ENCODE results near the gene NUTM2B.
"Not testable (repeated sequence)": the region's sequence is repeated elsewhere in the genome, so short reads cannot be mapped to it uniquely, and the experiment has no call there.

DNA sequence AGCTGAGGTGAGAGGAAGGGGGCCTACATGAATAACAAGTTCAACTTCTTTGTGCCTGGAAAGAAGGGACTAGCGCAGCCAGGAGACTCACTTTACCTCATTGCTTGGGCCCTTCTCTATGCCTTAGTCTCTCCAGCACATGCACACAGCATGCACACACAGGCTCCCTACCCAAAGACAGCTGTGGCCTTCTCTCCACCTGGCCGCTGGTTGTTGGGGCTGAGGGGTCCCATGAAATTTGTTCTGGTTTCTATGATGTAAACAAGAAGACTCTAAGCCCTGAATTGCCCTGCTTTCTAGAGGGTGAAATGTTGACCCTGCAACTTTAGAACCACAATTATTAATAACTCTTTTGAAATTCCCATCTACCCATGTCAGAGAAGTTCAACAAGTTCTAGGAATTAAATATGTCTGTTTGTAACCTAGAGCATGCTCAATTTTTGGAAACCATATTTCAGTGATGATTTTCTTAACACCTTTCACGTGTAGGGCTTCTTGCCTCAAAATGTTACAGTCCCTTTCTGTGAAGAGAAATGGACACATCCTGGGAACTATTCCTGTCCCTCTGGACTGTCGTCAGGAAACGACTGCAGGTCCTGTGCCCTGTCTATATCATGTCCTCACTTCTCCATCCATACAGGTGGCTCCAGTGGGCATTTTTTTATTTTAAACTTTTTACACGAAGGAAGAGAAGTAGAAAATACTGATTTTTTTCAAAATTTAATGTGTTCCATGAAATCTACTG is 15.4 kb upstream of the NUTM2B start:
- TF ChIP-seq, protein P1, sequence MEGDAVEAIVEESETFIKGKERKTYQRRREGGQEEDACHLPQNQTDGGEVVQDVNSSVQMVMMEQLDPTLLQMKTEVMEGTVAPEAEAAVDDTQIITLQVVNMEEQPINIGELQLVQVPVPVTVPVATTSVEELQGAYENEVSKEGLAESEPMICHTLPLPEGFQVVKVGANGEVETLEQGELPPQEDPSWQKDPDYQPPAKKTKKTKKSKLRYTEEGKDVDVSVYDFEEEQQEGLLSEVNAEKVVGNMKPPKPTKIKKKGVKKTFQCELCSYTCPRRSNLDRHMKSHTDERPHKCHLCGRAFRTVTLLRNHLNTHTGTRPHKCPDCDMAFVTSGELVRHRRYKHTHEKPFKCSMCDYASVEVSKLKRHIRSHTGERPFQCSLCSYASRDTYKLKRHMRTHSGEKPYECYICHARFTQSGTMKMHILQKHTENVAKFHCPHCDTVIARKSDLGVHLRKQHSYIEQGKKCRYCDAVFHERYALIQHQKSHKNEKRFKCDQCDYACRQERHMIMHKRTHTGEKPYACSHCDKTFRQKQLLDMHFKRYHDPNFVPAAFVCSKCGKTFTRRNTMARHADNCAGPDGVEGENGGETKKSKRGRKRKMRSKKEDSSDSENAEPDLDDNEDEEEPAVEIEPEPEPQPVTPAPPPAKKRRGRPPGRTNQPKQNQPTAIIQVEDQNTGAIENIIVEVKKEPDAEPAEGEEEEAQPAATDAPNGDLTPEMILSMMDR (IDR thresholded peaks at IDR 0.05; ENCODE audit: low read depth, low read length, missing input control): not testable (repeated sequence)
- TF ChIP-seq, protein P2, sequence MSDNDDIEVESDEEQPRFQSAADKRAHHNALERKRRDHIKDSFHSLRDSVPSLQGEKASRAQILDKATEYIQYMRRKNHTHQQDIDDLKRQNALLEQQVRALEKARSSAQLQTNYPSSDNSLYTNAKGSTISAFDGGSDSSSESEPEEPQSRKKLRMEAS (IDR thresholded peaks at IDR 0.05): not testable (repeated sequence)
- not testable (repeated sequence) for TF ChIP-seq GABPA (IDR thresholded peaks at IDR 0.05 in 1 of 2, conservative IDR thresholded peaks at IDR 0.05 in 1 of 2); FOXA1 (IDR thresholded peaks at IDR 0.05); TAF1 (conservative IDR thresholded peaks at IDR 0.05); YY1 (IDR thresholded peaks at IDR 0.05); RAD21 (IDR thresholded peaks at IDR 0.05); NR2F2 (IDR thresholded peaks at IDR 0.05)
- TF ChIP-seq, protein P3, sequence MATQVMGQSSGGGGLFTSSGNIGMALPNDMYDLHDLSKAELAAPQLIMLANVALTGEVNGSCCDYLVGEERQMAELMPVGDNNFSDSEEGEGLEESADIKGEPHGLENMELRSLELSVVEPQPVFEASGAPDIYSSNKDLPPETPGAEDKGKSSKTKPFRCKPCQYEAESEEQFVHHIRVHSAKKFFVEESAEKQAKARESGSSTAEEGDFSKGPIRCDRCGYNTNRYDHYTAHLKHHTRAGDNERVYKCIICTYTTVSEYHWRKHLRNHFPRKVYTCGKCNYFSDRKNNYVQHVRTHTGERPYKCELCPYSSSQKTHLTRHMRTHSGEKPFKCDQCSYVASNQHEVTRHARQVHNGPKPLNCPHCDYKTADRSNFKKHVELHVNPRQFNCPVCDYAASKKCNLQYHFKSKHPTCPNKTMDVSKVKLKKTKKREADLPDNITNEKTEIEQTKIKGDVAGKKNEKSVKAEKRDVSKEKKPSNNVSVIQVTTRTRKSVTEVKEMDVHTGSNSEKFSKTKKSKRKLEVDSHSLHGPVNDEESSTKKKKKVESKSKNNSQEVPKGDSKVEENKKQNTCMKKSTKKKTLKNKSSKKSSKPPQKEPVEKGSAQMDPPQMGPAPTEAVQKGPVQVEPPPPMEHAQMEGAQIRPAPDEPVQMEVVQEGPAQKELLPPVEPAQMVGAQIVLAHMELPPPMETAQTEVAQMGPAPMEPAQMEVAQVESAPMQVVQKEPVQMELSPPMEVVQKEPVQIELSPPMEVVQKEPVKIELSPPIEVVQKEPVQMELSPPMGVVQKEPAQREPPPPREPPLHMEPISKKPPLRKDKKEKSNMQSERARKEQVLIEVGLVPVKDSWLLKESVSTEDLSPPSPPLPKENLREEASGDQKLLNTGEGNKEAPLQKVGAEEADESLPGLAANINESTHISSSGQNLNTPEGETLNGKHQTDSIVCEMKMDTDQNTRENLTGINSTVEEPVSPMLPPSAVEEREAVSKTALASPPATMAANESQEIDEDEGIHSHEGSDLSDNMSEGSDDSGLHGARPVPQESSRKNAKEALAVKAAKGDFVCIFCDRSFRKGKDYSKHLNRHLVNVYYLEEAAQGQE (IDR thresholded peaks at IDR 0.05): not testable (repeated sequence)

Measured in liver (tissue), 3 donors.